SHP77 (cell line): Measurements from ENCODE around the gene PHF12.
A peak's percentile ranks its signal among the peaks of the same experiment; 100 is the strongest.

Source experiments
- DNase-seq, 2 experiments: peaks; one replicate each; lab custom pipeline; 2025; lab: John Stamatoyannopoulos, UW

Gene PHF12

GRCh38 chr17:28951428-28951990, at the start of gene PHF12:
Gene PHF12 (minus strand): TSS chr17:28951518. CDS start chr17:28950960, 558 bp downstream.
- peak; percentile 99 to 100 for DNase-seq

DNA sequence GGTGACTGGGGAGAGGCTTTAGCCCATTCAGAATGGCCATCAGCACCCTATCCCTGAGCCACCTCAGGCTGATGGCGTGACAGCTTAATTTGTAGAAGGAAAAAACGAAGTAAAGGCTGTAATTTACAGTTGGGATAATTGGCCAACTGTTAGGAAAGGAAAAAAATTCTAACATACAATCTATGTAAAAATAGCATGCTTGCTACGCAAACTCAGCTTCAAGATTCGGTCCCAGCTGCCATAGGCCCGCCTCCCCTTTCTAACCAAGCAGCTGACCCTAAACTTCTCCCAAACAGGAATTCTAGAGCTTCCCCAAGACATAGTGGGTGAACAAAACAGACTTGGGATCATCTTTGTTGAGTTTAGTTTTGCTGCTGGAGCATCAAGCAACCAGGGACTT, 49.7 kb upstream of the PHF12 start:
- no peak for DNase-seq

DNA sequence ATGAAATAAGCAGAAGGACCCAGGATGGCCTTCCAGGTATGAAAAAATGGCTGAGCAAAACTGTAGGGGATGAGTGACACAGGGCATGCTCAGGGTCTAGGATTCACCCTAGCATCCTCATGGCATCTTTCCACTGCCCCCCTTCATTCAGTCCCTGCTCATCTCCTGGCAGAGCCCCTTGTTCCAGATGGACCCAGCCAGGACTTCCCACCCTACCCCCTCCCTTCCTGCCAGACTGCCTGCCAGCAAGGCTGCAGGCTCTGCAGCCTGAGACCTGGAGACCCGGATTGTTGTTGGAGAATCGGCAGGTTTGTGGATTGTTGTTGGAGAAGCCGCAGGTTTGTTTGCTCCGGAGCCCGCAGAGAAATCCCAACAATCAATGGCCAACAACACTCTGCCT, 47.9 kb upstream of the PHF12 start:
- no peak for DNase-seq

DNA sequence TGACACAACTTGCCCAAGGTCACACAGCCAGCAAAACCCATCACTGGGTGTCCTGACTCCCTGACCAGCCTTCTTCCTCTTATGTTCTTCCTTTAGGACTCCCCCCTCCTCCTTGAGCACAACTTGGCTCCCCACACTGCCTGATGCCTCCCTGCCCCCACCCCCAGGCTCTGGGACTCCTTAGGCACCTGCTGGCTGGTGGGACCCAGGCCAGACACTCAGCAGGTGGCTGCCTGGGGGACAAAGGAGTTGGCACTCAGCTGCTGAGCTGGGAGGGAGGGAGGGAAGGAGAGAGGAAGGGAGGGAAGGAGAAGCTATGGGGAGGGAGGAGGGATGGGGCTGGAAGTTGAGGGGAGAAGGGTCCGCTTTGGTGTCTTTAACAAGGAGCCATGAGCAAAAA, 46.5 kb upstream of the PHF12 start:
- peak; percentile 50 to 59 for DNase-seq

DNA sequence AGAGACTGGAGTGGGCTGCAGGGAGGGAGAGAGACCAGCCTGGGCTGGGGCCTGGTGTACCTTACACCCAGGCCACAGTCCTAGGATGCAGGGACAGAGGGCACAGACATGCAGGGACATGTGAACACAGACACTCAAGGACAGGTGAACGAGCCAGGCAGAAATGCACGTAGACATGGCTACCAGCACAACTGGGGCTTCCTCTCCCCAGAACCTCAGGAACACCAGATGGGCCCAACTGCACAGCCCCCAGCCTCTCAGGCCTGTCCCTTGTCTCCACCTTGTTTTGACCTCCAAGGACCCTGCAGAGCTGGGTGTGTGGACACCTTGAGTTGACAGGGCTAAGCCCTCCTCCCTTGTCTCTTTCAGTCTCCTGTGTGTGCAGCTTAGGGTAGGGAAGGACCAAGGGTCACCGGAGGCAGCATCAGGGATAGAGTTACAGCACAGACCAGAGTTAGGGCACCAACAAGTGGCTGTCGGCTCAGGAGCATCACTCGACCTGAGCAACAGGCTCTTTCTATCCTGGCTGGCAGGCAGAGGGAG, 45.3 kb upstream of the PHF12 start:
- DNase-seq = no peak

- no peak for DNase-seq
Measured at GRCh38 chr17:28993645-28994426, 42.5 kb upstream of the PHF12 start.

GRCh38 chr17:28992625-28993600, 41.6 kb upstream of the PHF12 start:
- DNase-seq = no peak

DNA sequence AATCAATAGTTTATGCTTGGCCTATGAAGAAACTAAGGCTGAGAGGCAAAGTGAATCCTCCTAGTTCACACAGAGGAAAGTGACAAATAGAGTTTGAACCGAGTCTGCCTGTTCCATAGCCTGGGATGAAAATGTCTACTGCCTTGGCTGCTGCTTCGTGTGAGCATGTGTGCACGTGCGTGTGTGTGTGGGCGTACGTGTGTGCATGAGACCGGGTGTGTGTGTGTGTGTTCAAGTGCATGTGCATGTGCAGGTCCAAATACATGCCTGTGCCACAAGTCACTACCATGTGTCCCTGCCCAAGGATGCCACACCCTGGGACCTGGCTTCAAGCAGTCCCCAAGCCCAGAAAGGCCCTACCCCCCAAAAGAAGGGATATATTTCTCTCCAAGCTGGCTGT, 40.9 kb upstream of the PHF12 start:
- DNase-seq = no peak

DNA sequence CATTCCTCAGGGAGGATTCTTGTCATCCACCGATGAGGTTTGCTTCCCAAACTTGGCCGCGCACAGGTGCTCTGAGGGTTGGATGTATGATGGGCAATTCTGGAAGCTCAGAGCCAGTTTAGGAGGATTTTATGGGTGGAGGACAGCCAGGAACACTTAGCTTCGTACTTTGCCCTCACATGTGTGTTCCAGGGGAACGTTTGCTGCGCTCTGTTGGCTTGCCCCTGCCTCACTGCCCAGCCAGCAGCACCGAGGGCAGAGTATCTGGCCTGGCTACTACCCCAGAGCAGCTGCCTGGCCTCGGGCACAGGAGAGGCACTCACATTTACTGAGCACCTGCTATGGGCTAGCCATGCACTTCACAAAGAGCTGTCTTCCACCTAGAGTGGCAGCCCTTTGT, 40.5 kb upstream of the PHF12 start:
- no peak for DNase-seq

DNA sequence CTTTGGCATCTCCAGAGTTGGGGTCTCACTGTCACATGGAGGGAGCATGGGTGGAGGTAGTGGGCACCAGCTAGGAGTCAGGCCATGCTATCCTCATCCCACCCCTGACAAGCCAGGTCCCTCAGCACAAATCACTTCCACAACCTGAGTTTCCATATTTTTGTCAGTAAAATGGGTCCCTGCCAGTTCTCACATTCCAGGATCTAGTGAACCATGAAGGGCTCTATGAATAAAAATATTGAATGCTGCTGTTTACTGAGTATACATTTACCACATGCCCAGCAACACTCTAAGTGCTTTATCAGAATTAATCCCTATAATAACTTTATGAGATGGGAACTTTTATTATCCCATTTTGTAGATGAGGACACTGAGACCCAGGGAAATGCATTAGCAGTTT, 37.7 kb upstream of the PHF12 start:
- no peak for DNase-seq

DNA sequence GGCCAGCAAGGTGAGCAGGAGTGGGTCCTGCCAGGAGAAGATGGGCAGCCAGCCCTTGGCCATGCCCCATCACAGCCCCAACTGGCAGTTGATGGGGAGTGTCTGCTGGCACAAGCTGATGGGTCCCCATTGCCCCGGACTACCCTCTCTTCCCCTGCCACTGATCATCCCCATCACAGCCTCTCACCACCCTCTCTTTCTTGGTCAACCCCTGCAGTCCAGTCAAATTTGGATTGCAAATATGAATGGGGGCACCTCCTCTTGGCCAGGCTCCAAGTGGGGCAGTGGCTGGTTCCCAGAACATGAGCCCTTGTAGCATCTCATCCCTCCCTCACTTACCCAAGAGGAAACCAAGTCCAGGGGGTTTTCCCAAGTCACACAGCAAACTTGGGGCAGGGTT, 37.2 kb upstream of the PHF12 start:
- DNase-seq = no peak

- DNase-seq = no peak
Measured at GRCh38 chr17:28986714-28987655, 35.7 kb upstream of the PHF12 start.

DNA sequence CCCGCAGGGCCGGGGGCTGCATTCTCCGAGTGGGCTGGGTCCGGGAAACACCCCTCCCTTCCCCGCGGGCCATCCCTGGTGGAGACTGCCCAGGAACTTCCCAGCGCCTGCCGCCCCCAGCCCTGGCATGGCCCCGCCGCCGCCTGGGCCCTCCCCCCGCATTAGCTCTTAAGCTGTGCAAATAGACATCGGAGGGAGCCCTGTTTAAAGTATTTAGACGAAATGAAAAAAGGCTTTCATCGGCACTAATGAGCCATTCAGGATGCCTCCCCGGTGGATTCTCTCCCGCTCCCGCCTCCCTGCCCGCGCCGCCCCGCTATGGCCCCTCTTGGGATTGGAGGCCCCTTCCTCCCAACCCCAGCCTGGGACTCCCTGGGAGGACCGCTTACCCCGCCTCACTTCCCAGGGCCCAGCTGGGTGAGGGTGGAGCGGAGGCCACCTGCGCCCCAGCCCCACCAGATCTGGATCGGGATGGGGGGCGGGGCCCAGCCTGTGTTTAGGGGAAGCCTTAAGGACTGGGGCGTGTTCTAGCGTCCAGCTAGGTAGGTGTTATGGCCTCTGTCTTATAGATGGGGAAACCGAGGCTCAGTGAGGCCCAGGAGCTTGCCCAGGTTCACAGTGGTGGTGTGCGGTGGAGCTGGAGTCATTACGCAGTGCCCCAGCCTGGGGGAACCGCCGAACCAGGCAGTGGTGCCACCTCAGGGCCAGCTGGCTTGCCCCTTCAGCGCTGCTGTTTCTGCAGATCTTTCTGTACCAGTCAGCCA, 34.8 kb upstream of the PHF12 start:
- no peak for DNase-seq

GRCh38 chr17:28983286-28984230, 32.2 kb upstream of the PHF12 start:
- no peak for DNase-seq

GRCh38 chr17:28982131-28982793, 30.9 kb upstream of the PHF12 start:
- DNase-seq = no peak

DNA sequence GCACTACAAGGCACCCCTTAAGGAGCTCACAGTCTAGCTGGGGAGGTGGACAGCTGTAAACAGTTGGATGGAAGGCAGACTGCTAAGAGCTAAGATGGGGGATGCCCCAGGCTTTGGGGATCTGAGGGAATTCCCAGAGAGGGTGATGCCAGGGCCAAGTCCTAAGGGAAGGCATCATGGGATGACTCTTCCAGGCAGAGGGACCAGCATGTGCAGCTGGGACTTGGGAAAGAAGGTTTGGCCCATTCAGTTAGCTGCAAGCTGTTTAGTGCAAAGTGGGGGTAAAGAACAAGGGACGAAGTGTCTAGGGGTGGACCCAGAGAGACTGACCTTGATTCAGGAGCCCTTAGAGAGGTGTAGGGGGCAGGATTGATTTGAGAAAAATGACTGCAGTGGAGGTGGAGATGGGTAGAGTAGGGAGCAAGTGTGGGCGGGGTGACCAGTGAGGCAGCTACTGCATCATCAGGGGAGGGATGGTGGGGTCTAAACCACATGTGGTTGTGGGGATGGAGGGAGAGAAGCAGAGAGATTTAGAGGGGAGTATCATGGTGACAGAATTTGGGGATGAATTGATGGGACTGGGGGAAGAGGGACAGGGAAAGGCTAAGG, 27.1 kb upstream of the PHF12 start:
- no peak for DNase-seq

GRCh38 chr17:28977659-28978355, 26.5 kb upstream of the PHF12 start:
- no peak for DNase-seq

GRCh38 chr17:28975646-28976045, 24.3 kb upstream of the PHF12 start:
- no peak for DNase-seq
